ENCODE measurements around the gene SDSL.

SDSL gene

GRCh38 chr12:113382206-113382605 is 40.0 kb upstream of the SDSL start:
- no peak overlapping the region for H3K4me3 ChIP-seq (ENCODE audit: low read length)
- H3K27me3 ChIP-seq (ENCODE audit: control insufficient read depth, low read length), result no peaks in the 10 kb centered on the region
- H3K79me2 ChIP-seq (ENCODE audit: control insufficient read depth, low read length), result no peaks in the 10 kb centered on the region
- H3K9me3 ChIP-seq (ENCODE audit: control insufficient read depth, insufficient read depth, low read length), result no peaks in the 10 kb centered on the region
- no peak overlapping the region for H3K4me2 ChIP-seq (ENCODE audit: low read length)
- H3K9me2 ChIP-seq (replicated peaks; ENCODE audit: control insufficient read depth, low read length), result no peaks in the 10 kb centered on the region
- no peaks in the 10 kb centered on the region for H3K36me3 ChIP-seq (ENCODE audit: control insufficient read depth, low read length)
- no peaks in the 10 kb centered on the region for H4K20me1 ChIP-seq (ENCODE audit: control insufficient read depth, insufficient read depth, low read depth, low read length)
- H3K4me1 ChIP-seq (ENCODE audit: control insufficient read depth, low read length), result no peaks in the 10 kb centered on the region
- no peak for TF ChIP-seq CTCF (IDR thresholded peaks at IDR 0.05; ENCODE audit: low read depth, low read length, poor library complexity, severe bottlenecking)
- TF ChIP-seq EZH2phosphoT487 (IDR thresholded peaks at IDR 0.05; ENCODE audit: borderline replicate concordance, low read length), result no peak
- no peaks in the 10 kb centered on the region for H3F3A ChIP-seq (ENCODE audit: control insufficient read depth, insufficient read depth)
- no peak overlapping the region for H3K27ac ChIP-seq (ENCODE audit: low read depth, low read length)

GRCh38 chr12:113384778-113385177 is 37.4 kb upstream of the SDSL start:
- Histone ChIP-seq H4K20me1 (ENCODE audit: control insufficient read depth, insufficient read depth, low read depth, low read length) (no peaks in the 10 kb centered on the region), H3K27ac (ENCODE audit: low read depth, low read length) (no peak overlapping the region), H3K9me3 (ENCODE audit: control insufficient read depth, insufficient read depth, low read length) (no peaks in the 10 kb centered on the region), H3F3A (ENCODE audit: control insufficient read depth, insufficient read depth) (no peaks in the 10 kb centered on the region), H3K9me2 (replicated peaks; ENCODE audit: control insufficient read depth, low read length) (no peaks in the 10 kb centered on the region), H3K36me3 (ENCODE audit: control insufficient read depth, low read length) (no peaks in the 10 kb centered on the region), H3K27me3 (ENCODE audit: control insufficient read depth, low read length) (no peaks in the 10 kb centered on the region), H3K4me3 (ENCODE audit: low read length) (no peak overlapping the region), H3K4me2 (ENCODE audit: low read length) (no peak overlapping the region), H3K79me2 (ENCODE audit: control insufficient read depth, low read length) (no peaks in the 10 kb centered on the region), H3K4me1 (ENCODE audit: control insufficient read depth, low read length) (no peaks in the 10 kb centered on the region)
- no peak for TF ChIP-seq EZH2phosphoT487 (IDR thresholded peaks at IDR 0.05; ENCODE audit: borderline replicate concordance, low read length)
- no peak for TF ChIP-seq CTCF (IDR thresholded peaks at IDR 0.05; ENCODE audit: low read depth, low read length, poor library complexity, severe bottlenecking)

GRCh38 chr12:113385282-113385882 is 36.8 kb upstream of the SDSL start:
- Histone ChIP-seq H3K79me2 (ENCODE audit: control insufficient read depth, low read length) (no peaks in the 10 kb centered on the region), H3K4me1 (ENCODE audit: control insufficient read depth, low read length) (no peaks in the 10 kb centered on the region), H3K4me3 (ENCODE audit: low read length) (no peak overlapping the region), H3K9me3 (ENCODE audit: control insufficient read depth, insufficient read depth, low read length) (no peaks in the 10 kb centered on the region), H3K9me2 (replicated peaks; ENCODE audit: control insufficient read depth, low read length) (no peaks in the 10 kb centered on the region), H3K4me2 (ENCODE audit: low read length) (no peak overlapping the region), H4K20me1 (ENCODE audit: control insufficient read depth, insufficient read depth, low read depth, low read length) (no peaks in the 10 kb centered on the region), H3F3A (ENCODE audit: control insufficient read depth, insufficient read depth) (no peaks in the 10 kb centered on the region), H3K27ac (ENCODE audit: low read depth, low read length) (no peak overlapping the region), H3K27me3 (ENCODE audit: control insufficient read depth, low read length) (no peaks in the 10 kb centered on the region), H3K36me3 (ENCODE audit: control insufficient read depth, low read length) (no peaks in the 10 kb centered on the region)
- no peak for TF ChIP-seq EZH2phosphoT487 (IDR thresholded peaks at IDR 0.05; ENCODE audit: borderline replicate concordance, low read length)
- no peak for TF ChIP-seq CTCF (IDR thresholded peaks at IDR 0.05; ENCODE audit: low read depth, low read length, poor library complexity, severe bottlenecking)
